Measurements from ENCODE around the gene RARG. TPM values are rescaled to one million over a fixed set of nuclear protein-coding genes. Genes with fewer than 3 reads are reported as not detected.

Gene RARG
- total and polyA plus RNA-seq, 2 of the 4 experiments (the other 2 are of a cell fraction), result 7.9 to 30.9 TPM

DNA sequence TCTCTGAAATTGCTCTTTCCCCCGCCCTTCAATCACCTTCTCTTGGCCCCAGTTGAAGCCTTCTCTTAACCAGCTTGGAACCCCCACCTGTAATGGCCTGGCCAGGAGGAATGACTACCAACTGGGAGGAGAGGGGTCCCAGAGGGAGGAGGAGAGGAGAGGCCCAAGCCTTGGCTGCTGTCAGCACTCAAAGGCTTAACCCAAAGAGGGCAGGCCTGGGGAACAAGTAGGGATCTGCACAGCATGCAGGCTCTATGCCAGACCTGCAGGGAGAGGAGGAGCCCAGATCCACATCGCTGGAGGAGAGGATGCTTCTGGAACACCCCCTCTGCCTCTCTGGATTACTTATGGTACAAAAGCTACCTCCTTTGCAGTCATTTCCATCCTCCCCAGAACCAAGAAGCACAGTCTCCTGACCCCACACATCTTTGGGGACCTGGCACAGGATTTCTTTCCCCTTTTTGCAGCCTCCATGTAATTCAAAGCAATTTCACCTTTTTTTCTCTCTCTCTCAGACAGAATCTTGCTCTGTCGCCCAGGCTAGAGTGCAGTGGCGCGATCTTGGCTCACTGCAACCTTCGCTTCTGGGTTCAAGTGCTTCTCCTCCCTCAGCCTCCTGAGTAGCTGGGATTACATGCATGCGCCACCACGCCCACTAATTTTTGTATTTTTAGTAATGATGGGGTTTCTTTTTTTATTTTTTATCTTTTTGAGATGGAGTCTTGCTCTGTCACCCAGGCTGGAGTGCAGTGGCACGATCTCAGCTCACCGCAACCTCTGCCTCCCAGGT is 6.2 kb downstream of the RARG start:
- H4K5ac ChIP-seq (ENCODE audit: low read depth, low read length), result no peak overlapping the region
- no peak overlapping the region for H3K23ac ChIP-seq (ENCODE audit: low read depth, low read length)
- intact Hi-C loops (cut with micrococcal nuclease), result no loop called here
- H3K27me3 ChIP-seq (ENCODE audit: control insufficient read depth, insufficient read depth, low read length), result no peaks in the 10 kb centered on the region
- H2AK9ac ChIP-seq (replicated peaks; ENCODE audit: low read depth, low read length, poor library complexity), result no peak overlapping the region
- dilution Hi-C loops (cut with HindIII; ENCODE audit: low sequenced_read_pairs, unreplicated experiment), result no loop called here
- ChIA-PET CTCF (no interaction called here), POLR2A (ENCODE audit: unreplicated experiment) (no interaction called here)
- no peak overlapping the region for H3K27ac ChIP-seq (ENCODE audit: insufficient read depth, low read length)
- H3K4ac ChIP-seq (ENCODE audit: low read depth, low read length), result no peak overlapping the region
- ATAC-seq (ENCODE audit: low read depth), result no peak
- H3K4me2 ChIP-seq (ENCODE audit: low read depth, low read length), result no peak overlapping the region
- H3K14ac ChIP-seq (replicated peaks; ENCODE audit: low read depth, low read length), result no peak overlapping the region
- no CpG with 5 or more reads among the region's 10 CpGs for WGBS, 2 experiments (ENCODE audit: extremely low coverage in 2 of 2, insufficient read length in 1 of 2)
- no peak overlapping the region for H3K4me3 ChIP-seq (ENCODE audit: insufficient read depth, low read depth, low read length)
- H2BK20ac ChIP-seq (ENCODE audit: low read depth, low read length), result no peak overlapping the region
- in situ Hi-C loops (cut with MboI; ENCODE audit: low sequenced_read_pairs), result no loop called here
- H4K20me1 ChIP-seq (ENCODE audit: insufficient read depth, low read length), result no peaks in the 10 kb centered on the region; the same call in 1 of the 2 replicates
- H2BK15ac ChIP-seq (ENCODE audit: low read depth, low read length), result no peak overlapping the region
- DNase-seq, result no peak
- peaks cover 32% of the 10 kb centered on the region for H3K4me1 ChIP-seq (ENCODE audit: control insufficient read depth, insufficient read depth, low read length)
- no peak overlapping the region for H3K9ac ChIP-seq (ENCODE audit: low read depth, low read length)
- H4K91ac ChIP-seq (ENCODE audit: insufficient read depth, low read depth, low read length), result no peak overlapping the region
- no peak overlapping the region for H2BK5ac ChIP-seq (ENCODE audit: low read depth, low read length, poor library complexity, severe bottlenecking)
- no peak overlapping the region for H2BK120ac ChIP-seq (ENCODE audit: low read depth, low read length)
- H3K9me1 ChIP-seq (ENCODE audit: insufficient read depth, low read length), result peaks cover 28% of the 10 kb centered on the region
- no peak overlapping the region for H2AFZ ChIP-seq (replicated peaks; ENCODE audit: low read length, poor library complexity)
- TF ChIP-seq CEBPB (IDR thresholded peaks at IDR 0.05; ENCODE audit: low read depth, low read length) (no peak), RAD21 (IDR thresholded peaks at IDR 0.05; ENCODE audit: low read length) (no peak), BHLHE40 (IDR thresholded peaks at IDR 0.05; ENCODE audit: low read depth, low read length) (no peak), RFX5 (IDR thresholded peaks at IDR 0.05; ENCODE audit: low read depth, low read length) (no peak), FOS (IDR thresholded peaks at IDR 0.05; ENCODE audit: low read depth, low read length) (no peak), SMC3 (IDR thresholded peaks at IDR 0.05; ENCODE audit: low read depth, low read length) (no peak), POLR2A (IDR thresholded peaks at IDR 0.05; ENCODE audit: low read depth, low read length) (no peak), NFE2L2 (IDR thresholded peaks at IDR 0.05; ENCODE audit: low read depth, low read length) (no peak), CHD1 (IDR thresholded peaks at IDR 0.05; ENCODE audit: low read depth, low read length) (no peak), MAFK (IDR thresholded peaks at IDR 0.05; ENCODE audit: low read depth, low read length) (no peak)
- TF ChIP-seq, protein P1, sequence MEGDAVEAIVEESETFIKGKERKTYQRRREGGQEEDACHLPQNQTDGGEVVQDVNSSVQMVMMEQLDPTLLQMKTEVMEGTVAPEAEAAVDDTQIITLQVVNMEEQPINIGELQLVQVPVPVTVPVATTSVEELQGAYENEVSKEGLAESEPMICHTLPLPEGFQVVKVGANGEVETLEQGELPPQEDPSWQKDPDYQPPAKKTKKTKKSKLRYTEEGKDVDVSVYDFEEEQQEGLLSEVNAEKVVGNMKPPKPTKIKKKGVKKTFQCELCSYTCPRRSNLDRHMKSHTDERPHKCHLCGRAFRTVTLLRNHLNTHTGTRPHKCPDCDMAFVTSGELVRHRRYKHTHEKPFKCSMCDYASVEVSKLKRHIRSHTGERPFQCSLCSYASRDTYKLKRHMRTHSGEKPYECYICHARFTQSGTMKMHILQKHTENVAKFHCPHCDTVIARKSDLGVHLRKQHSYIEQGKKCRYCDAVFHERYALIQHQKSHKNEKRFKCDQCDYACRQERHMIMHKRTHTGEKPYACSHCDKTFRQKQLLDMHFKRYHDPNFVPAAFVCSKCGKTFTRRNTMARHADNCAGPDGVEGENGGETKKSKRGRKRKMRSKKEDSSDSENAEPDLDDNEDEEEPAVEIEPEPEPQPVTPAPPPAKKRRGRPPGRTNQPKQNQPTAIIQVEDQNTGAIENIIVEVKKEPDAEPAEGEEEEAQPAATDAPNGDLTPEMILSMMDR (conservative IDR thresholded peaks at IDR 0.05; ENCODE audit: low read depth, low read length), result no peak
- TF ChIP-seq, protein P2, sequence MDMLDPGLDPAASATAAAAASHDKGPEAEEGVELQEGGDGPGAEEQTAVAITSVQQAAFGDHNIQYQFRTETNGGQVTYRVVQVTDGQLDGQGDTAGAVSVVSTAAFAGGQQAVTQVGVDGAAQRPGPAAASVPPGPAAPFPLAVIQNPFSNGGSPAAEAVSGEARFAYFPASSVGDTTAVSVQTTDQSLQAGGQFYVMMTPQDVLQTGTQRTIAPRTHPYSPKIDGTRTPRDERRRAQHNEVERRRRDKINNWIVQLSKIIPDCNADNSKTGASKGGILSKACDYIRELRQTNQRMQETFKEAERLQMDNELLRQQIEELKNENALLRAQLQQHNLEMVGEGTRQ (IDR thresholded peaks at IDR 0.05; ENCODE audit: low read depth, low read length), result no peak
- TF ChIP-seq, protein P3, sequence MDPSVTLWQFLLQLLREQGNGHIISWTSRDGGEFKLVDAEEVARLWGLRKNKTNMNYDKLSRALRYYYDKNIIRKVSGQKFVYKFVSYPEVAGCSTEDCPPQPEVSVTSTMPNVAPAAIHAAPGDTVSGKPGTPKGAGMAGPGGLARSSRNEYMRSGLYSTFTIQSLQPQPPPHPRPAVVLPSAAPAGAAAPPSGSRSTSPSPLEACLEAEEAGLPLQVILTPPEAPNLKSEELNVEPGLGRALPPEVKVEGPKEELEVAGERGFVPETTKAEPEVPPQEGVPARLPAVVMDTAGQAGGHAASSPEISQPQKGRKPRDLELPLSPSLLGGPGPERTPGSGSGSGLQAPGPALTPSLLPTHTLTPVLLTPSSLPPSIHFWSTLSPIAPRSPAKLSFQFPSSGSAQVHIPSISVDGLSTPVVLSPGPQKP (IDR thresholded peaks at IDR 0.05; ENCODE audit: borderline replicate concordance, low read depth, low read length), result no peak
- H4K8ac ChIP-seq (ENCODE audit: low read depth in 2 of 2, low read length in 2 of 2), result no peak overlapping the region
- peaks cover 4% of the 10 kb centered on the region; the same call in 1 of the 2 replicates for H3K36me3 ChIP-seq (ENCODE audit: control insufficient read depth, insufficient read depth, low read length)
- no peaks in the 10 kb centered on the region for H3K9me3 ChIP-seq (ENCODE audit: control insufficient read depth, insufficient read depth, low read length)
- no peak overlapping the region for H3K56ac ChIP-seq (ENCODE audit: extremely low read depth, insufficient read depth, low read length)
- H2AK5ac ChIP-seq (ENCODE audit: low read depth, low read length), result no peak overlapping the region; the same call in 1 of the 2 replicates
- no peak overlapping the region for H3K18ac ChIP-seq (ENCODE audit: low read depth, low read length)
- H3K79me1 ChIP-seq (ENCODE audit: low read depth in 1 of 2, low read length in 2 of 2), result peaks cover 0 to 40% of the 10 kb centered on the region in 2 experiments; a peak in 2 of 4 replicates
- BruUV-seq (replicated peaks), result no TSS peak
